HepG2 (cell line): ENCODE results near the gene PRDM15. TPM values are rescaled to one million over a fixed set of nuclear protein-coding genes. Genes with fewer than 3 reads are reported as not detected.

ENCODE experiments used
- BRD4 ChIP-seq: sonication (generic); formaldehyde crosslinking; IDR thresholded peaks from 2 replicates; pipeline ENCODE4 v1.4.0; 2020; ENCODE audit warnings: missing genetic modification reagents
- CEBPZ ChIP-seq: IDR thresholded peaks from 2 replicates; pipeline ENCODE4 v1.6.1; 2012; ENCODE audit warnings: low read length, improper control_type of control experiment
- FOXA1 ChIP-seq, 2 experiments: fragments of 450-650 bp in 1 of 2; sonication (generic) in 1 of 2; formaldehyde crosslinking in 1 of 2; IDR thresholded peaks; 2 replicates each; pipeline versions ENCODE4 v1.4.0 to v1.6.1; 2016 to 2020; ENCODE audit warnings: missing genetic modification reagents in 1 of 2
- JARID2 ChIP-seq: sonication (generic); formaldehyde crosslinking; IDR thresholded peaks from 2 replicates; pipeline ENCODE4 v1.8.1; 2023; ENCODE audit warnings: missing genetic modification reagents, inconsistent platforms; ENCODE audit not compliant: insufficient replicate concordance
- KDM2A ChIP-seq: sonication (generic); formaldehyde crosslinking; IDR thresholded peaks from 2 replicates; pipeline ENCODE4 v1.4.0; 2020; ENCODE audit warnings: low read depth, missing genetic modification reagents, borderline replicate concordance
- NFKB2 ChIP-seq: sonication (generic); formaldehyde crosslinking; IDR thresholded peaks from 2 replicates; pipeline ENCODE4 v1.4.0; 2020; ENCODE audit warnings: missing genetic modification reagents, borderline replicate concordance
- POLR2A ChIP-seq, 2 experiments: IDR thresholded peaks; 2 replicates each; pipeline ENCODE4 v1.6.1; 2011; ENCODE audit warnings: low read depth in 2 of 2, low read length in 2 of 2, mild to moderate bottlenecking in 1 of 2, moderate library complexity in 1 of 2; ENCODE audit not compliant: insufficient read depth in 1 of 2
- SETDB1 ChIP-seq: sonication (generic); formaldehyde crosslinking; IDR thresholded peaks from 2 replicates; pipeline ENCODE4 v1.5.1; 2020; ENCODE audit warnings: missing genetic modification reagents, mild to moderate bottlenecking, borderline replicate concordance
- ZNF124 ChIP-seq: sonication (generic); formaldehyde crosslinking; IDR thresholded peaks from 2 replicates; pipeline ENCODE4 v1.4.0; 2020; ENCODE audit warnings: missing genetic modification reagents
- ZNF292 ChIP-seq: sonication (generic); formaldehyde crosslinking; IDR thresholded peaks from 2 replicates; pipeline ENCODE4 v1.8.1; 2022; ENCODE audit warnings: mild to moderate bottlenecking, low read depth, missing genetic modification reagents, borderline replicate concordance
- ZNF331 ChIP-seq: sonication (generic); formaldehyde crosslinking; IDR thresholded peaks from 2 replicates; pipeline ENCODE4 v1.4.0; 2020; ENCODE audit warnings: missing genetic modification reagents
- ZNF430 ChIP-seq: sonication (generic); formaldehyde crosslinking; IDR thresholded peaks from 2 replicates; pipeline ENCODE4 v1.9.0; 2021; ENCODE audit warnings: mild to moderate bottlenecking, missing genetic modification reagents
- ZNF724P ChIP-seq: sonication (generic); formaldehyde crosslinking; IDR thresholded peaks from 2 replicates; pipeline ENCODE4 v1.8.0; 2022; ENCODE audit warnings: missing genetic modification reagents, borderline replicate concordance
- ZSCAN9 ChIP-seq: IDR thresholded peaks from 2 replicates; pipeline ENCODE4 v1.6.1; 2016; ENCODE audit warnings: borderline replicate concordance
- polyA plus RNA-seq, 8 experiments: library from polyadenylated mRNA; depleted of rRNA in 3 of 8; stranded (reverse) in 7 of 8; unstranded in 1 of 8; fragments of >200 nt; fragmentation: Illumina TruSeq in 4 of 8; extraction: Trizol in 4 of 8; gene quantifications; 2 replicates each; pipeline versions ENCODE4 v1.2.1 to v1.2.3, GENCODE V29; 2011 to 2016; ENCODE audit warnings: low read depth in 4 of 8, missing spikeins in 1 of 8, mixed read lengths in 1 of 8; ENCODE audit not compliant: insufficient read depth in 1 of 8
- total RNA-seq, 5 experiments: library from RNA; depleted of rRNA; stranded (reverse); fragments of >200 nt; fragmentation: Illumina TruSeq; extraction: Trizol; gene quantifications; 2 replicates each; pipeline ENCODE4 v1.2.3, GENCODE V29; 2016; ENCODE audit warnings: low read depth in 1 of 5
- TF ChIP-seq, protein P1 (sequence below): IDR thresholded peaks from 2 replicates; pipeline ENCODE4 v1.6.1; 2016; ENCODE audit warnings: missing biosample characterization, missing genetic modification reagents, low read depth
- TF ChIP-seq, protein P2 (sequence below): sonication (generic); formaldehyde crosslinking; IDR thresholded peaks from 2 replicates; pipeline ENCODE4 v1.4.0; 2020; ENCODE audit warnings: missing genetic modification reagents, borderline replicate concordance

The PRDM15 gene
- total and polyA plus RNA-seq, 2 of the 13 experiments (the other 11 are each of a cell fraction or from before 2014, with no cell fraction given), result 4.0 to 6.9 TPM

- TF ChIP-seq ZNF292 (CRISPR knock-in tag), result 0 out of 2 replicates have a peak, but pooled peaks have one; percentile 24
- TF ChIP-seq ZNF331 (CRISPR knock-in tag), result 0 out of 2 replicates have a peak, but pooled peaks have one; percentile 38
- TF ChIP-seq ZSCAN9 (CRISPR knock-in tag), result no peak
- TF ChIP-seq ZNF430, result no peak
- no peak for TF ChIP-seq BRD4
- TF ChIP-seq, protein P1, sequence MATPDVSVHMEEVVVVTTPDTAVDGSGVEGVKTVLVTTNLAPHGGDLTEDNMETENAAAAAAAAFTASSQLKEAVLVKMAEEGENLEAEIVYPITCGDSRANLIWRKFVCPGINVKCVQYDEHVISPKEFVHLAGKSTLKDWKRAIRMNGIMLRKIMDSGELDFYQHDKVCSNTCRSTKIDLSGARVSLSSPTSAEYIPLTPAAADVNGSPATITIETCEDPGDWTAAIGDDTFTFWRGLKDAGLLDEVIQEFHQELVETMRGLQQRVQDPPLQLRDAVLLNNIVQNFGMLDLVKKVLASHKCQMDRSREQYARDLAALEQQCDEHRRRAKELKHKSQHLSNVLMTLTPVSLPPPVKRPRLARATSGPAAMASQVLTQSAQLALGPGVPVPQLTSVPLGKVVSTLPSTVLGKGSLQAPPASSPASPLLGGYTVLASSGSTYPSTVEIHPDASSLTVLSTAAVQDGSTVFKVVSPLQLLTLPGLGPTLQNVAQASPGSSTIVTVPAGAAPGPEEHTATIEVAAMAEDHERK (CRISPR knock-in tag), result no peak
- TF ChIP-seq POLR2A (IDR thresholded peaks at IDR 0.05; ENCODE audit: insufficient read depth in 1 of 2, low read depth in 2 of 2, low read length in 2 of 2), result peak in 1 of 2 experiments; percentile 33; a peak in 1 of 4 replicates
- TF ChIP-seq ZNF724P (CRISPR knock-in tag), result no peak
- TF ChIP-seq ZNF124 (CRISPR knock-in tag), result no peak
- TF ChIP-seq CEBPZ, result no peak
- no peak for TF ChIP-seq JARID2 (CRISPR knock-in tag)
- TF ChIP-seq NFKB2 (CRISPR knock-in tag), result peak; percentile 38; the same call in 1 of the 2 replicates
- TF ChIP-seq KDM2A (CRISPR knock-in tag), result no peak
- no peak for TF ChIP-seq FOXA1 (IDR thresholded peaks at IDR 0.05)
- TF ChIP-seq FOXA1 (CRISPR knock-in tag; IDR thresholded peaks at IDR 0.05), result no peak
- TF ChIP-seq SETDB1 (CRISPR knock-in tag), result no peak
- TF ChIP-seq, protein P2, sequence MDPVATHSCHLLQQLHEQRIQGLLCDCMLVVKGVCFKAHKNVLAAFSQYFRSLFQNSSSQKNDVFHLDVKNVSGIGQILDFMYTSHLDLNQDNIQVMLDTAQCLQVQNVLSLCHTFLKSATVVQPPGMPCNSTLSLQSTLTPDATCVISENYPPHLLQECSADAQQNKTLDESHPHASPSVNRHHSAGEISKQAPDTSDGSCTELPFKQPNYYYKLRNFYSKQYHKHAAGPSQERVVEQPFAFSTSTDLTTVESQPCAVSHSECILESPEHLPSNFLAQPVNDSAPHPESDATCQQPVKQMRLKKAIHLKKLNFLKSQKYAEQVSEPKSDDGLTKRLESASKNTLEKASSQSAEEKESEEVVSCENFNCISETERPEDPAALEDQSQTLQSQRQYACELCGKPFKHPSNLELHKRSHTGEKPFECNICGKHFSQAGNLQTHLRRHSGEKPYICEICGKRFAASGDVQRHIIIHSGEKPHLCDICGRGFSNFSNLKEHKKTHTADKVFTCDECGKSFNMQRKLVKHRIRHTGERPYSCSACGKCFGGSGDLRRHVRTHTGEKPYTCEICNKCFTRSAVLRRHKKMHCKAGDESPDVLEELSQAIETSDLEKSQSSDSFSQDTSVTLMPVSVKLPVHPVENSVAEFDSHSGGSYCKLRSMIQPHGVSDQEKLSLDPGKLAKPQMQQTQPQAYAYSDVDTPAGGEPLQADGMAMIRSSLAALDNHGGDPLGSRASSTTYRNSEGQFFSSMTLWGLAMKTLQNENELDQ, result no peak
Measured at GRCh38 chr21:41764558-41765419, 114.4 kb downstream of the PRDM15 start (continued).
